Measurements from ENCODE around the gene CT47A7.
"Not testable (repeated sequence)": the region's sequence is repeated elsewhere in the genome, so short reads cannot be mapped to it uniquely, and the experiment has no call there.

Gene CT47A7

GRCh38 chrX:120956500-120956899 is at the start of gene CT47A7:
CT47A7 (minus strand) TSS chrX:120956600; CDS start chrX:120956345, 255 bp downstream.
- not testable (repeated sequence) for DNase-seq

DNA sequence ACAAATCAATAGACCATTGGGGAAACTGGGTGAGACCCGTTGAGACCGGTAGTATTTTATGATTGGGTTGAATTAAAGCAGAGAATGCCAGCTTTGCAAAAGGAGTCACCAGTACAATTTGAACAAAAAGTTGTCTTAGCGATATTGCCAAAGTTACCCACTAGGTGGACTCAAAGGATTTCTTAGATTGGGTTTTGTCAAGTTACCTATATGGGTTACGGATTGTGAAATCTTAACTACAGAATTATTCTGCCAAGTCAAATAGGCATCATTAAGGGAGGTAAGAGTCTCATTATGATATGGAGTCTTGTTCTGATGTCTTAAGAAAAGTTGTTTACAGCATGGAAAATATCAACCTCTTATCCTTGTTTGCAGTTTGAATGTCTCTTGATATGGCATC is 44.2 kb upstream of the CT47A7 start:
- no peak for DNase-seq

DNA sequence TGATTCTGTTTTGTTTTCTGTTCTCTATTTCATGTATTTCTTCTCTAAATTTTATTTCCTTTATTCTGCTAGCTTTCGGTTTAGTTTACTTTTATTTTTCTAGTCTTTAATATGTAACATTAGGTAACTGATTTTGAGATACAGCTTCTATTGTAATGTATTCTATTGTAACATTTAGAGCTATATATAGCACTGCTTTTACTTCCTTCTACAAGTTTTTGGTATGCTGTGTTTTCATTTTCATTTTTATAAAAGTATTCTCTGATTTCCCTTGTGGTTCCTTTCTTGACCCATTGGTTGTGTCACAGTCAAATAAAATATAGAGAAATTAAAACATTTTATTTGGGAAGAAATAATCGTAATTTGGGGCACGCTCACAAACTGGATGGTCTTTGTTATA is 43.0 kb upstream of the CT47A7 start:
- DNase-seq: no peak

DNA sequence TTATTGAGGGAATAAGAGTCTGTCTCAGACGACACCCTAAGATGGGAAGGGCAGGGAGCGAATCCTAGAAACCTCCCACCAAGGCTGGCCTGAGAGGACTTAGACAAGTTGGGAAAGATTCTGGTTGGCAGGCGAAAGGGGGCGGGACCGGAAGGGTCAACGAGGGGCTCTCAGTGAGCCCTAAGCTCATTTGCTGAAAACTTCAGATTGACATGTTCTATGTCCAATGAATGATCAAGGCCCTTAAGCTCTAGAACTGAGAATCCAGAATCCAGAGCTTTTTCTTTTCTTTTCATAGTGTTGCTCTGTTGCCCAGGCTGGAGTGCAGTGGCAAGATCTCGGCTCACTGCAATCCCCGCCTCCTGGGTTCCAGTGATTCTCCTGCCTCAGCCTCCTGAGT is 29.3 kb upstream of the CT47A7 start, which contains the start of gene CT47A1:
Gene CT47A1, minus strand, starts transcription at position 101 of the 400 bp plus-strand sequence. CDS start 231 bp downstream, outside the sequence.
- not testable (repeated sequence) for DNase-seq
